Fibroblast of skin of right biceps (primary cell): ENCODE measurements around the gene MRM2.

Experiments
- DNase-seq: peaks from one replicate; pipeline ENCODE4 v3.0.0-alpha.2; 2013

Gene MRM2

DNA sequence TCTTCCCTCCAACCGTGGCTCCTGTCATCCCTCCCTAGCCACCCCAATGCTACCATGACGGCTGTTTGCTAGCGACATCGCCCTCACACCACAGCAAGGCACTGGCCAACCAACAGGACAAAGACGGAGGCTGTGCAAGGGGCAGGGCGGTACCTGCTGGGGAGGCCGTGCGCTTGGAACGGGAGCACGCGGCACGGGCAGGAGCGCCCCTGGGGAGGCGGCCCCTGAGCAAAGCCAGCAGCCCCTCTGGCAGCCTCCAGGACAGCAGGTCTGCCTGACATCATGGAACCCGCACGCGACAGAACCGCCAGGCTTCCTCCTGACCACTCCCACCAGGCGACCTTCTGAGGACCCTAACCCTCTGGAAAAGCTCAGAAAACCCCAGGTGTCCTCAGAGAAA is 22.0 kb downstream of the MRM2 start:
- DNase-seq = no peak

DNA sequence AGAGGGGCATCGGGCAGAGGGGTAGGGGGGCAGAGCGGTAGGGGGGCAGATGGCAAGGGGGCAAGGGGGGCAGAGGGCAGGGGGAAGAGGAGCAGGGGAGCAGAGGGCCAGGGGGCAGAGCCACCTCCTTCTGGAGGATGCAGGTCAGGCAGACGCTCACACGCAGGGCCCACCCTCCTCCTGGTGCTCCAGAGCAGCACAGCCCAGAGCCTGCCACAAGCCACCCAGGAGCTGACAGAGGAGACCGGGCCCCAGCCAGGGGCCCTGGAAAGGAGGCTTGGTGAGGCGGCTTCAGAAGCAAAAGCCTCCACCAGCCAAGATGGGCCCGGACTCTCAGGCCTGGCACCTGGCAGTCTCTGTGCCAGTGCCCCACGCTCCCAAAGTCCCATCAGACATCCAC is 22.4 kb downstream of the MRM2 start:
- DNase-seq = no peak

- no peak for DNase-seq
Observed at GRCh38 chr7:2219136-2219535, 22.9 kb downstream of the MRM2 start.

DNA sequence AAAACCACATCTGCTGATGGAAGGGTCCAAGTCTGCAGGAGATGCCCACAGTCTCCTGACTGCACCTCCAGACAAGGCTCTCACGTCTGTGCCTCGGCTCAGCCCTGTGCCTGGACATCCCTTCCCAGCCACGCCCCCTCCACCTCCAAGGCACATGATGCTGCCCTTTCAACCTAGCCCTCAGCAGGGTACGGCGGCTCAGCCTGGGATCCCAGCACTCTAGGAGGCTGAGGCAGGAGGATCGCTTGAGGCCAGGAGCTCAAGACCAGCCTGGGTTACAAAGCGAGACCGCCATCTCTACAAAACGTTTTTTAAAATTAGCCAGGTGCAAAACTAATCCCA is 23.6 kb downstream of the MRM2 start:
- no peak for DNase-seq

- no peak for DNase-seq
Observed at GRCh38 chr7:2217716-2218443, 24.1 kb downstream of the MRM2 start.

DNA sequence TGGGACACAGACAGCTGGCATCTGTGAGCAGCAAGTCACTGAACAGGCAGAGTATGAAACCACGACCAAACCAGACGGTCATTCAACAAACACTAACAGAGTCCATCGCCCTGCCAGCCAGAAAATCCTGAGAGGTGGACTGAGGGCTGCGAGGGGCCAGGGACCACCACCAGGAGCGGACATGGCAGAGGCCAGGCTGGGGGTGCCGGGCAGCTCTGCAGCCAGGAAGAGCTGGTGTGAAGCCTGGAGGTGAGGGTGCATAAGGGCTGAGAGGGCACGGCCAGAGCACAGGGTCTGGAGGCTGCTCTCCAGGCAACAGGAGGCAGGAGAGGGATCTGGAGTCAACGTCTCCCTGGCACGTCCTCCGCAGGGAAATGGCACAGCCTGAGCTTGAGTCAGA is 24.8 kb downstream of the MRM2 start:
- DNase-seq = no peak

DNA sequence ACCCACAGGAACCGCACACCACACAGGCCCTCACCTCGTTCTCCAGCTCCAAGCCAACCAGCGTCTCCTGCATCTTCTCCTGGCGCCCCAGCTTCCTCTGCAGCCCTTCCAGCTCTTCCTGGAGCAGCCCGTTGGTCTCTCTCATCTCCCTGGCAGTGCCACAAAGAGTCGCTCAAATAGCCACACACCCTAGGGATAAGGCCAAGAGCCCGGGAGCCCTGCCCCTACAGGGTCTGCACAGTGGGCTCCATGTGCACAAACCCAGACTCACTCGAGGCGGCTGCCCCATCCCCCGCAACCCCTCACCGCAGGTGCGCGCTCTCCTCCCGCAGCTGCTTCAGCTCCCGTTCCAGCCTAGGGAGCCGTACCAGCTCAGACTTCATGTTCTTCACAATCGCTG is 26.2 kb downstream of the MRM2 start:
- DNase-seq = no peak

DNA sequence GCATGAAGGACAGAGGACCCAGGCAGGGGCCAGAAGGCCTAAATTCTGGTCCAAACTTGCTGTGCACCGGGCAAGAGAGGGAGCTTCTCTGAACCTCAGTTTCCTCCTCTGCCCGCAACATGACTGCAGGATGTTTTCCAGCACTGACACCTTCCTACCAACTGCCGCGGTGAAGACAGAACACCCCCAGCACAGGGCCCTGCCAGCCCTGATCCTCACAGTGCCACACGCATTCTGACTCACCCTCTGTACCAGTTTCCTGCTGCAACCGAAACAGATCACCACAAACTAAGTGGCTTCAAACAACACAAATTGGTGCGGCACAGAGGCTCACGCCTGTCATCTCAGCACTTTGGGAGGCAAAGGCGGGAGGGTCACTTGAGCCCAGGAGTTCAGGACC is 27.4 kb downstream of the MRM2 start:
- no peak for DNase-seq

DNA sequence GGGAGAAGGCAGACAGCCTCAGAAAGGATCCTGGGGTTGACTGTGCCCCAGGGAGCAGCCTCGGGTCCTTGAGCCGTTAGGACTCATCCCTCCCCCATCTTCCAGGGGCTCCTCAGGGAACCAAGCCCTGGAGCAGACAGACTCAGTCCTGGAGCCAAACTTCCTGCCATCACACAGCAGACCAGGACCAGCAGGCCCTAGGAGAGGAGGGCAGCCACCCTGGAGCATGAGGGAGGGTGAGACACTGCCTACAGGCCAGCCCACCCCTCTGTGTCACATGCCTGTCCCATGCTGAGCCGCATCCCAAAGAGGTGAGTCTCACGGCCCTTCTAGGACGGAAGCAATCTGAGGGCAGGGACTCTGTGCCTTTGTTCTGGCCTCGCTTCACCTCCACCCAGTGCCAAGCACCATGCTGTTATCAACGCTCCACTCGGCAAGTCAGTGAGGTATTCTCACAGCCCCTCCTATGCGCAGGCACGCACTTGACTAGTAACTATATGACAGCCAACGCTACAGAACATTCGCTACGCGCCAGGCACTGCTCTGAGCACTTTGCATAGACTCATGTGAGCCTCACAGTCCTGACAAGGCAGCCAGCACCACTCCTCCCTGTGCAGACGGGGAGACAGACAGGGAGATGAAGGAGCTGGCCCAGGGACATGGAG is 28.3 kb downstream of the MRM2 start:
- no peak for DNase-seq

- DNase-seq = no peak
Observed at GRCh38 chr7:2212906-2213305, 29.1 kb downstream of the MRM2 start.

DNA sequence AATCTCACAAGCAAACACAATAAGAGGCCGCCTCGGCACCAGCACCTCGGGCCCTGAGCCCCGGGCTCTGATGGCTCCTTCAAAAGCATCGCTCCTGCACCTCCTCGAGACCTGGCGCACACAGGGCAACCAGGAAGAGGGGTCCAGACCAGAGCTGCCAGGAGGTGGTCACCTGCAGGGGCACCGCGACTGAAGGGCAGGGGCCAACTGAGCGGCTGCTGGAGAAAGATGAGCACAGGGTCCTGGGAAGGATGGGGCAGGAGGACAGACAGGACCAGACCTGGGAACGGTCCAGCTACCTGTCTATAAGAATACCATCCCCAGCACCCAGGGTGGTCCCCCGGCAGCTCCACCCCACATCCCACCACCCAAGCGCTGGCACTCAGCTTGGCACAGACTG is 30.1 kb downstream of the MRM2 start:
- DNase-seq = no peak

- DNase-seq = no peak
Observed at GRCh38 chr7:2211259-2211880, 30.6 kb downstream of the MRM2 start.

- no peak for DNase-seq
Observed at GRCh38 chr7:2210551-2211258, 31.3 kb downstream of the MRM2 start.

GRCh38 chr7:2209961-2210323 is 32.1 kb downstream of the MRM2 start:
- DNase-seq = no peak

DNA sequence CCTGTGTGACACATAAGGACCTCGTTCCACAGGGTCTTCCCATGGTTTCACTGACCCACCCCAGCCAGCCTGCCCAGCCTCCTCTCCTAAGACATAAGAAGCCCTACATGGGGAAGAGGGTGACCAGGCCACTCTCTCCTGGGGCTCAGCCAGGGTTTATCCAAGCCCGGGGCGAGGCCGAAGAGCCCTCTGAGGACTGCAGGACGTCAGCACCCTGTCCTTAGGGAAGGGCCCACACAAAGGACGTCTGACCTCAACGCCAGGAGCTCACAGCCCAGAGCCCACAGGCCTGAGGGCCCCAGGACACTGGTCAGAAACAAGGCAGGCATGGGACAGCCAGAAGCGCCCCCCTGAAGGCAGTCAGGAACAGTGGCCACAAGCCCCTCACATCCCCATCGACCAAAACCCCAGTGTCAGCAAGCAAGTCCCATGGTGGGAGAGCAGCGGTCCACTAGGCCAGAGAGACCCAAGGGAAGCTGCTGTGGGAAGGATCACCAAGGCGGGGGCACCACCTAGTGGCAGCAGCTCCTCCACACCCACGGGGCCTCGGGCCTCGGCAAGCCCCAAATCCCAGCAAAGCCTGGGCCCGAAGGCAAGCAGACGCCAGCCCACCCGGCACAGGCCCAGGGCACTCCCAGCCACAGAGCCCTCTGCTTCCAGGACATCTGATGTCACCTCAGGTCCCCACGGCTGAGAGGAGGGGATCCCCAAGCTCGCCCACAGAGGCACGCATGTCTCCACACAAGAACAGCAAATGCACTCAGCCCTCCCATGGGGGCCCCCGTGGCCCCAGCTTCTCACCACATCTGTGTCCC is 32.7 kb downstream of the MRM2 start:
- peak; percentile 67 for DNase-seq

- DNase-seq = no peak
Observed at GRCh38 chr7:2208712-2209111, 33.3 kb downstream of the MRM2 start.

- DNase-seq = peak; percentile 16
Observed at GRCh38 chr7:2205036-2205780, 36.8 kb downstream of the MRM2 start.

DNA sequence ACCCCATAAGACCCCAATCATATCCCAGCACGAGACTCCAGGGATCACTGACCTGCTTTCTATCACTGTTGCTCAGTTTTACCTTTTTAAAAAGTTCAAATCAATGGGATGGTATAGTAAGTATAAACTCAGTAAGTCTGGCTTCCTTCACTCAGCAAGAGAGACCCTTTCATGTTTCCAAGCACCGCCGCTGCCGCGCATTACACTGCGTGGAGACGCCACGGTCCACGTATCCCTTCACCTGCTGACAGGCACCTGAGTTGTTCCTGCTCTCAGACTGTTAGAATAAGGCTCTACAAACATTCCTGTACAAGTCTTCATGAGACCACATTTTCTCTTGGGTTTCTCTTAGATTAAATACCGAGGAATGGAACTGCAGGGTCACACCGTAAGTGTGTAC is 37.6 kb downstream of the MRM2 start:
- no peak for DNase-seq

- no peak for DNase-seq
Observed at GRCh38 chr7:2203766-2204300, 38.2 kb downstream of the MRM2 start.

DNA sequence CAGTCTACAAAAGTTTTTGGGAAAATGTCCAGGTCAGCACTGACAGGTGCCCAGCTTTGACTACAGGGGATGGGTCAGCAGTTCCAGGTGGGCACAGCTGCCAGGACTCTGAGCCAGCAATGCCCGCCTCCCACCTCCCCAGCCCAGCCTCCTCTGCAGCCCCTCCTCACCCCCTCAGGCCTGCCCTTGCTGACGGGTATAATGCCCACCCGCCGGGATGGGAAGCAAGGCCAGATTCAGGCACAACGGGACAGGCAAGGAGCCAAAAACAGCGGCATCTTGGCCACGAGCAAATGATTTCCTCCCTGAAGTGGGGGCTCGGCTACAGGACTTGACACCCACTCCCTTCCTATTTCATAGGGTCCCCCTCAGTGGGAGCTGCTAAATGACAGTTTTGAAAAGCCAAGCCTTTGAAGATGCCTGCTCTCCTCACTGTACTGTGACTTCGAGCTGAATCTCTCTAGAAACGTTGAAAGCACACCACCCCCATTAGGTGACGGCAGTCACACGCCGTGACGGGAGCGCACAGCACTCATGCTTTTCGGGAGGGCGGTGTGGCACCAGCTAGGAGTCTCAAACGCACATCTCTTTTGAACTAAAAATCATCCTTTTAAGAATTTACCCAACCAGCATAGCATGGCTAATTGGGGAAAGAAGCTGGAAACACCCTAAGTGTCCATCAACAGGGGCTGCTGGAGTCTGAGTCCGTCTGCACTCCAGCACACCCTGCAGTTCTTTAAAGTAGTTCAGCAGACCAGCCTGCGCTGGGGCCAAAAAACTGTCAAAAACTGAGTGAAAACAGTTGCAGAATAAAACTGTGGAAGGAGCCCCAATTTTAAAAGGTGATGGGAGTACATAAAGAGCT is 38.9 kb downstream of the MRM2 start:
- DNase-seq = no peak

- DNase-seq = no peak
Observed at GRCh38 chr7:2202361-2202761, 39.6 kb downstream of the MRM2 start.
